ENCODE results near the gene RPS16. TPM values are rescaled to one million over a fixed set of nuclear protein-coding genes. Genes with fewer than 3 reads are reported as not detected.

The RPS16 gene
- total and polyA plus RNA-seq, 9 of the 15 experiments (the other 6 are each of a cell fraction or from before 2014, with no cell fraction given), result 82.6 to 3,671 (median 2,204) TPM

GRCh38 chr19:39410017-39410830, 25.5 kb downstream of the RPS16 start (continued):
- TF ChIP-seq KDM5B (IDR thresholded peaks at IDR 0.05; ENCODE audit: insufficient replicate concordance, low read depth, low read length) (no peak), RUNX1 (IDR thresholded peaks at IDR 0.05; ENCODE audit: low read depth) (no peak), GATA2 (CRISPR knock-in tag; IDR thresholded peaks at IDR 0.05) (no peak), ZNF778 (CRISPR knock-in tag; IDR thresholded peaks at IDR 0.05) (no peak), ZNF830 (CRISPR knock-in tag; IDR thresholded peaks at IDR 0.05) (no peak), HBP1 (CRISPR knock-in tag; IDR thresholded peaks at IDR 0.05) (peak; percentile 83; the same call in 1 of the 2 replicates), MYNN (IDR thresholded peaks at IDR 0.05) (no peak; the same call in 1 of the 2 replicates), MYNN (CRISPR knock-in tag; IDR thresholded peaks at IDR 0.05) (no peak), CREB5 (CRISPR knock-in tag; IDR thresholded peaks at IDR 0.05) (no peak), KHSRP (IDR thresholded peaks at IDR 0.05) (0 out of 2 replicates have a peak, but pooled peaks have one; percentile 11), NELFE (IDR thresholded peaks at IDR 0.05; ENCODE audit: insufficient read depth, insufficient read length) (no peak), ETV1 (tag; conservative IDR thresholded peaks at IDR 0.05; ENCODE audit: low read depth) (peak; percentile 28; the same call in 1 of the 2 replicates), ZNF696 (CRISPR knock-in tag; conservative IDR thresholded peaks at IDR 0.05) (no peak), ZNF280B (CRISPR knock-in tag; IDR thresholded peaks at IDR 0.05) (no peak), ZNF184 (CRISPR knock-in tag; IDR thresholded peaks at IDR 0.05) (no peak), NR2C1 (IDR thresholded peaks at IDR 0.05) (no peak), NR2C1 (tag; IDR thresholded peaks at IDR 0.05) (no peak), ZNF707 (CRISPR knock-in tag; conservative IDR thresholded peaks at IDR 0.05) (no peak), TEAD2 (tag; IDR thresholded peaks at IDR 0.05) (no peak), CHD1 (IDR thresholded peaks at IDR 0.05; ENCODE audit: low read length) (no peak), KAT2B (IDR thresholded peaks at IDR 0.05; ENCODE audit: low read depth, low read length) (no peak), HSF4 (CRISPR knock-in tag; IDR thresholded peaks at IDR 0.05; ENCODE audit: borderline replicate concordance) (no peak), MBD2 (IDR thresholded peaks at IDR 0.05; ENCODE audit: borderline replicate concordance, low read depth) (no peak), ZNF444 (CRISPR knock-in tag; IDR thresholded peaks at IDR 0.05) (no peak), KLF10 (CRISPR knock-in tag; IDR thresholded peaks at IDR 0.05) (no peak), ZNF232 (CRISPR knock-in tag; IDR thresholded peaks at IDR 0.05) (no peak), ZNF408 (CRISPR knock-in tag; IDR thresholded peaks at IDR 0.05; ENCODE audit: low read depth) (no peak), FOXJ3 (CRISPR knock-in tag; IDR thresholded peaks at IDR 0.05) (no peak)

Data from K562 (cell line).